Measurements from ENCODE around the gene CNEP1R1. TPM values are rescaled to one million over a fixed set of nuclear protein-coding genes. Genes with fewer than 3 reads are reported as not detected.
A peak's percentile ranks its signal among the peaks of the same experiment; 100 is the strongest.

The CNEP1R1 gene
- total RNA-seq, 1 donor from 2014 or later, result 32.7 TPM

DNA sequence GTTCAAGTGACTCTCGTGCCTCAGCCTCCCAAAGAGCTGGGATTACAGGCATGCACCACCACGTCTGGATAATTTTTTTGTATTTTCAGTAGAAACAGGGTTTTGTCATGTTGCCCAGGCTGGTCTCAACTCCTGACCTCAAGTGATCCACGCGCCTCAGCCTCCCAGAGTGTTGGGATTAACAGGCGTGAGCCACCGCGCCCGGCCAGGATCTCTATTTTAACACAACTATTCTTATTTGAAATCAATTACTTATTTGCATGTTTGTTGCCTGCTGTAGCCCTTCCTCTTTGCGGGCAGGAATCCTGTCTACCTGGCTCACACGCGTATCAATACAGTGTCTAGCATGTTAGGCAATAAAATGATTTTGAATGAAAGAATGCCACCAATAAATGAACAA is 818 bp upstream of the CNEP1R1 start:
- Mint-ChIP-seq H3K27ac (ENCODE audit: unreplicated experiment) (no peak overlapping the region), H3K4me1 (ENCODE audit: unreplicated experiment) (peaks cover 4% of the 10 kb centered on the region), H3K9me3 (ENCODE audit: unreplicated experiment) (no peaks in the 10 kb centered on the region), H3K27me3 (ENCODE audit: unreplicated experiment) (no peaks in the 10 kb centered on the region), H3K36me3 (ENCODE audit: low read depth, unreplicated experiment) (no peaks in the 10 kb centered on the region), H3K4me3 (ENCODE audit: unreplicated experiment) (peak overlapping the region; percentile 96)
- TF ChIP-seq, protein P1, sequence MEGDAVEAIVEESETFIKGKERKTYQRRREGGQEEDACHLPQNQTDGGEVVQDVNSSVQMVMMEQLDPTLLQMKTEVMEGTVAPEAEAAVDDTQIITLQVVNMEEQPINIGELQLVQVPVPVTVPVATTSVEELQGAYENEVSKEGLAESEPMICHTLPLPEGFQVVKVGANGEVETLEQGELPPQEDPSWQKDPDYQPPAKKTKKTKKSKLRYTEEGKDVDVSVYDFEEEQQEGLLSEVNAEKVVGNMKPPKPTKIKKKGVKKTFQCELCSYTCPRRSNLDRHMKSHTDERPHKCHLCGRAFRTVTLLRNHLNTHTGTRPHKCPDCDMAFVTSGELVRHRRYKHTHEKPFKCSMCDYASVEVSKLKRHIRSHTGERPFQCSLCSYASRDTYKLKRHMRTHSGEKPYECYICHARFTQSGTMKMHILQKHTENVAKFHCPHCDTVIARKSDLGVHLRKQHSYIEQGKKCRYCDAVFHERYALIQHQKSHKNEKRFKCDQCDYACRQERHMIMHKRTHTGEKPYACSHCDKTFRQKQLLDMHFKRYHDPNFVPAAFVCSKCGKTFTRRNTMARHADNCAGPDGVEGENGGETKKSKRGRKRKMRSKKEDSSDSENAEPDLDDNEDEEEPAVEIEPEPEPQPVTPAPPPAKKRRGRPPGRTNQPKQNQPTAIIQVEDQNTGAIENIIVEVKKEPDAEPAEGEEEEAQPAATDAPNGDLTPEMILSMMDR (IDR thresholded peaks at IDR 0.05; ENCODE audit: unreplicated experiment), result no peak
- DNase-seq (ENCODE audit: low spot score), result no peak

DNA sequence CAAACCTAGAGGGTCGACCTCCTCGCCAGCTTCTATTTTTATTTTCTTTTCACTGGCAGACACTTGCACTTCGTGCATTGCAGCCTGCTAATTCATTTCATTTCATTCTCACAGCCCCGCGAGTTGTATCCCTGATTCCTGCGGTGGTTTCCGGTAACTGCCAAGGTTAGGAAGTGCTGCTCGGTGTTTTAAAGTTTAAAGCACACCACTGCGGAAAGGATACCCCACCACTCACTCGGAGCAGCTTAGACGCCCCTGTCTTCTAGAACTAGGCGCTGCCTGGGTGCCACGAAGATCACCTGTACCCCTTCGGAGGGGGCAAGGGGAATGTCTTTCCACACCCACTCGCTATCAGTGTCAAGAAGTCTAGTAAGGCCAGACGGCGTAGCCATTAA is 509 bp downstream of the CNEP1R1 start:
- H3K27me3 Mint-ChIP-seq (ENCODE audit: unreplicated experiment), result no peaks in the 10 kb centered on the region
- peak overlapping the region; percentile 96 for H3K4me3 Mint-ChIP-seq (ENCODE audit: unreplicated experiment)

DNA sequence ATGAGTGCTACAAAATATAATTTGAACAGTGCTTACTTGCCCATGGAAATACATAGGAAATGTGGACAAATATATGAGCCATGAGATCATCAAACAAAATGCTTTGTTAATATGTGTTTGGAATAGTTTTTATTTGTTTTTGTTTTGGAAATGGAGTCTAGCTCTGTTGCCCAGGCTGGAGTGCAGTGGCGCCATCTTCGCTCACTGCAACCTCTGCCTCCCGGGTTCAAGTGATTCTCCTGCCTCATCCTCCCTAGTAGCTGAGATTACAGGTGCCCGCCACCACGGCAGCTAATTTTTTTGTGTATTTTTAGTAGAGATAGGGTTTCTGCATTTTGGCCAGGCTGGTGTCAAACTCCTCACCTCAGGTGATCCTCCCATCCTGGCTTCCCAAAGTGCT is 2.8 kb downstream of the CNEP1R1 start:
- Mint-ChIP-seq H3K9me3 (ENCODE audit: unreplicated experiment) (no peaks in the 10 kb centered on the region), H3K4me3 (ENCODE audit: unreplicated experiment) (no peak overlapping the region), H3K4me1 (ENCODE audit: unreplicated experiment) (peaks cover 4% of the 10 kb centered on the region), H3K36me3 (ENCODE audit: low read depth, unreplicated experiment) (peaks cover 9% of the 10 kb centered on the region), H3K27me3 (ENCODE audit: unreplicated experiment) (no peaks in the 10 kb centered on the region), H3K27ac (ENCODE audit: unreplicated experiment) (no peak overlapping the region)
- TF ChIP-seq, protein P1 (IDR thresholded peaks at IDR 0.05; ENCODE audit: unreplicated experiment), result no peak
- DNase-seq (ENCODE audit: low spot score), result no peak

More for the DNA sequence above, 509 bp downstream of the CNEP1R1 start:
- peak; percentile 23 for DNase-seq (ENCODE audit: low spot score)
- Mint-ChIP-seq H3K36me3 (ENCODE audit: low read depth, unreplicated experiment) (peaks cover 4% of the 10 kb centered on the region), H3K4me1 (ENCODE audit: unreplicated experiment) (peaks cover 4% of the 10 kb centered on the region), H3K9me3 (ENCODE audit: unreplicated experiment) (no peaks in the 10 kb centered on the region), H3K27ac (ENCODE audit: unreplicated experiment) (peak overlapping the region; percentile 86)
- TF ChIP-seq, protein P1 (IDR thresholded peaks at IDR 0.05; ENCODE audit: unreplicated experiment), result no peak

DNA sequence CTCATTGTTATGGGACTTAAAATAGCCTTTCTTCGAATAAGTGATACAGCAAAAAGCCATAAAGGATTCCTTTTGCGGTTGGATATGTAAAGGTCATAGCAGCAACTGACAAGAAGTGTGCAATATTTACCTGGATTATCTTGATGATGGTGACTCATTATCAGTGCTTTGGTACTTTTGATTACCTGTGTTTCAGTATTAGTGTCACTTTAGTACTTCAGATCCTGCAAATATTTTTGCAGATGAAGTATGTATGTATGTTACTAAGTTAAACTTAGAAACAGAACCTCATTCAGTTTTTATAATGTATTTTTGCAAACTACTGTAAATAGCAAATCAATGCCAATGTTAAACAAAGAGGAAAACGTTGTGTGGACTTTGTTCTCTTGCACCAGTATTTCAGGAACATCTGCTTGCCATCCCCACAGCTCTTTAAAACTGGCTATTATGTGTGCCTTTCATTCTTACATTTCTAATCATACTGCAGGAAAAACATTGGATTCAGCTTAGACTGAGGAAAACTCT is 10.5 kb downstream of the CNEP1R1 start:
- H3K9me3 Mint-ChIP-seq (ENCODE audit: unreplicated experiment), result no peaks in the 10 kb centered on the region

DNA sequence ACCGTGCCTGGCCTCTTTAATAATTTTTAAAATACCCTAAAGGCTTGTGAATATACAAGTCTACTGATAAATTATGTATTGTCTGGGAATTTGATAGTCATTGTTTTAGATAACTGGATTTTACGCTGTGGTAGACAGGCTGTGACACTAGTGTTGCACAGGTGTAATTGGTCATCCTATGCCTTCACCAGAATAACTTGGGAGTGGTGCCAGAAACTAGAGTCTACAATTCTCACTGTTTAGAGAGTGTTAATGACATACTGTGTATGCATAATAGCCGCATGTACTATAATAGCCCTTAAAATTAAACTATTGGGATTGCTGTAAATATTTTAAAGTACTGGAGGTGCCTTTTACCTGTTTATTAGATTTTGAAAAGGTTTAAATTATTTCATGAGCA is 11.4 kb downstream of the CNEP1R1 start:
- H3K27ac Mint-ChIP-seq (ENCODE audit: unreplicated experiment), result no peak overlapping the region
- peaks cover 9% of the 10 kb centered on the region for H3K36me3 Mint-ChIP-seq (ENCODE audit: low read depth, unreplicated experiment)
- no peaks in the 10 kb centered on the region for H3K9me3 Mint-ChIP-seq (ENCODE audit: unreplicated experiment)
- H3K4me1 Mint-ChIP-seq (ENCODE audit: unreplicated experiment), result peaks cover 8% of the 10 kb centered on the region
- DNase-seq (ENCODE audit: low spot score), result no peak
- no peak overlapping the region for H3K4me3 Mint-ChIP-seq (ENCODE audit: unreplicated experiment)
- peaks cover 1% of the 10 kb centered on the region for H3K27me3 Mint-ChIP-seq (ENCODE audit: unreplicated experiment)
- TF ChIP-seq, protein P1 (IDR thresholded peaks at IDR 0.05; ENCODE audit: unreplicated experiment), result no peak

More for the DNA sequence above, 10.5 kb downstream of the CNEP1R1 start:
- no peak overlapping the region for H3K27ac Mint-ChIP-seq (ENCODE audit: unreplicated experiment)
- H3K4me3 Mint-ChIP-seq (ENCODE audit: unreplicated experiment), result no peak overlapping the region
- peaks cover 1% of the 10 kb centered on the region for H3K27me3 Mint-ChIP-seq (ENCODE audit: unreplicated experiment)
- TF ChIP-seq, protein P1 (IDR thresholded peaks at IDR 0.05; ENCODE audit: unreplicated experiment), result no peak
- peaks cover 9% of the 10 kb centered on the region for H3K36me3 Mint-ChIP-seq (ENCODE audit: low read depth, unreplicated experiment)
- H3K4me1 Mint-ChIP-seq (ENCODE audit: unreplicated experiment), result peaks cover 8% of the 10 kb centered on the region
- no peak for DNase-seq (ENCODE audit: low spot score)
